Measurements from ENCODE around the gene PALD1. TPM values are rescaled to one million over a fixed set of nuclear protein-coding genes. Genes with fewer than 3 reads are reported as not detected.

Gene PALD1
- total RNA-seq, 3 donors from 2014 or later: 1.9 to 7.5 (median 5.9) TPM

DNA sequence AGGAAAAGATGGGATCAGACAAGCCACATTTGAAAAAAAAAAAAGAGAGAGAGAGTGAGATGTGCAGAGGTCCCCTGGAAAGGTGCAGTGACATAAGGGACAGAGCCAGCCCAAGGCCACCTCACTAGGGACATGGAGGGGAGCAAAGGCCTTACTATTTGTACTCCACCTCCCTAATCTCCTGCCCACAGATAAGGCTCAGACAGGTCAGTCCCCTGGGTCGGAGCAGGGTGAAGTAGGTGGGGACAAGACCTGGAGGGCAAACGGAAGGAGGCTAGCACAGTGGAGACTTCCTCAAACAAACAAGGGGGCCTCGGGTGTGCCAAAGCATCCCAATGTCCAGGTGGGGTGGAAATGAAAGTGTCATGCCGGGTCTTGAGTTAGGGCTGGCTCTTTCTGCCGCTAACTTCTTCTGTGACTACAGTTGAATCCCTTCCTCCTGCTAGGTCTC is 117.0 kb downstream of the PALD1 start:
- H3K9me3 ChIP-seq: no peaks in the 10 kb centered on the region
- H3K4me1 ChIP-seq: no peaks in the 10 kb centered on the region
- no peak overlapping the region for H3K4me3 ChIP-seq
- intact Hi-C loops (cut with DNase I; ENCODE audit: low total_unique reads): no loop called here
- H3K36me3 ChIP-seq: no peaks in the 10 kb centered on the region
- TF ChIP-seq, protein P1, sequence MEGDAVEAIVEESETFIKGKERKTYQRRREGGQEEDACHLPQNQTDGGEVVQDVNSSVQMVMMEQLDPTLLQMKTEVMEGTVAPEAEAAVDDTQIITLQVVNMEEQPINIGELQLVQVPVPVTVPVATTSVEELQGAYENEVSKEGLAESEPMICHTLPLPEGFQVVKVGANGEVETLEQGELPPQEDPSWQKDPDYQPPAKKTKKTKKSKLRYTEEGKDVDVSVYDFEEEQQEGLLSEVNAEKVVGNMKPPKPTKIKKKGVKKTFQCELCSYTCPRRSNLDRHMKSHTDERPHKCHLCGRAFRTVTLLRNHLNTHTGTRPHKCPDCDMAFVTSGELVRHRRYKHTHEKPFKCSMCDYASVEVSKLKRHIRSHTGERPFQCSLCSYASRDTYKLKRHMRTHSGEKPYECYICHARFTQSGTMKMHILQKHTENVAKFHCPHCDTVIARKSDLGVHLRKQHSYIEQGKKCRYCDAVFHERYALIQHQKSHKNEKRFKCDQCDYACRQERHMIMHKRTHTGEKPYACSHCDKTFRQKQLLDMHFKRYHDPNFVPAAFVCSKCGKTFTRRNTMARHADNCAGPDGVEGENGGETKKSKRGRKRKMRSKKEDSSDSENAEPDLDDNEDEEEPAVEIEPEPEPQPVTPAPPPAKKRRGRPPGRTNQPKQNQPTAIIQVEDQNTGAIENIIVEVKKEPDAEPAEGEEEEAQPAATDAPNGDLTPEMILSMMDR (IDR thresholded peaks at IDR 0.05): no peak
- no peak for TF ChIP-seq POLR2A (IDR thresholded peaks at IDR 0.05)
- no peak for TF ChIP-seq POLR2AphosphoS5 (IDR thresholded peaks at IDR 0.05)
- peak in 1 of 2 donors; percentile 5 for DNase-seq (ENCODE audit: low spot score in 2 of 2)
- H3K27ac ChIP-seq: no peak overlapping the region
- H3K27me3 ChIP-seq: no peaks in the 10 kb centered on the region

DNA sequence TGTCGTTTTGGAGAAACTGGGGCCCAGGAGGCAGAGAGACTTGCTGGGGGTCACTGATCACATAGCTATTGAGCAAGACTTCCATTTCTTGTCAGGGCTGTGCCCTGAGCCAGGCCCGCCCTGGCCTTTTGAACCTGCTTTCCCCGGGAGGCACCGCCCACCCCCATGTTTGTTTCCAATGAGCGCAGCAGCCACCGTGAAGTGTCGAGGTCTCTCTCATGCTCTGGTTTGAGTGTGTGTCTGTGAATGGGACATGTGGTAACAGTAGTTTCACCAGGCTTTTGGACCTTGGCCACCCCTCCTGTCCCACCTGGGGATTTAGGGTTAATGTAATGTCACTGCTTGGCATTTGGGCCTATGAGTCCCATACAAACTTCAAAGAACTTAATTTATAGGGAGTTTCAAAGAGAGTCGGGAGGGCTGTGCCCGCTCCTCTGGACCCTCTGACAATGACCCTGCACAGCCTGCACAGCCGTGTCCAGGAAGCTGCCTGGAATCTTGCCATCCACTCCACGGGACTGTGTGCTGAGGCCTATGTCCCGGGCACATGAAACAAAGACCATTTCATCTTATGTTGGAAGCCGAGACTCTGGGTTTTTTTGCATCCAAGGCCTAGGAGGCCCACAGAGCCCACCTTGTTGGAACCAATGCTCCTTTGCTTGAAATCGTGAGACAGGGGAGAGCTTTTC is 117.7 kb downstream of the PALD1 start:
- Histone ChIP-seq H3K4me1 (no peaks in the 10 kb centered on the region), H3K27me3 (no peaks in the 10 kb centered on the region), H3K27ac (no peak overlapping the region), H3K36me3 (no peaks in the 10 kb centered on the region), H3K9me3 (no peaks in the 10 kb centered on the region), H3K4me3 (no peak overlapping the region)
- intact Hi-C loops (cut with DNase I; ENCODE audit: low total_unique reads): no loop called here
- TF ChIP-seq, protein P1 (IDR thresholded peaks at IDR 0.05): no peak
- TF ChIP-seq POLR2AphosphoS5 (IDR thresholded peaks at IDR 0.05): no peak
- TF ChIP-seq POLR2A (IDR thresholded peaks at IDR 0.05): no peak
- DNase-seq (ENCODE audit: low spot score in 2 of 2): peak in 1 of 2 donors; percentile 12

DNA sequence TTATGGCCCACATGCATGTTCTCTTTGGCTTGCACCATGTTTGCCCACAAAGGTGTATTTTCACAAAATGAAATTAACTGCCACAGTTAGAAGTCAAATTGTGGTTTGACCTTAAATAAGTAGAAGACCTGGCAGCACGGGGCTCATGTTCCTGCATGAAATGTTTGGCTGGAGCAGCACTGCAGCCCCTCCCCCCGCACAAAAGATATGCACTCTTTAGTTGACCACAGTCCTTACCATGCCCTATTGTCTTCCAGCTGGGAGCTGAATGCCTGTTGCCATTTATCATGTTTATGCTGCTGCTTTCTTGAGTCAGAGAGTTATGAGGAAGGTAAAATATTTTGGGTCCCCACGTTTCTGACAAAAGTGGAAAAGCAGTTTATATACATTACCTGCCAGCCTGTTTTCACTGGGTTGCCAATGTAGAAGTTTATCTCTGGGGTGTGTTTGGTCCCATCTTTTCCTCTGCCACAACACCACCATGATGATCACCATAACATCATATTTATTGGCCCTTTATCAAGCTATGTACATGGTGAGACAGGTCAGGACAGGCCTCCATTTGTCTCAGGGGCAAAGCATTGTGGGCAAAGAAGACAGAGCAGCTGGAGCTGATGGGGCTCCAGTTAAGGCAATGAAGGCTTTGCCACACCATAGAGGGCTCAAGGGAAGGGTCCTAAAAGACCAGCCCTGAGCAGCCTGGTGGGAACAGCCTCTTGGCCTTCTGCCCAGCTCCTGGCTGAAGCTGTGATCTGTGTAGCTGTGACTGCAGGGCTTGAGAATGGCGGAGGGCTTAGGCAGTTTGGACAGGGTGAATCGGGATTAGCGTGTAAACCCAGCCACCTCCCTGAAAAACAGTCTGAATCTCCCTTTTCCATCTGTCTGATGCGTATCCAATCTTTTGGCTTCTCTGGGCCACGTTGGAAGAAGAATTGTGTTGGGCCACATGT is 118.6 kb downstream of the PALD1 start:
- Histone ChIP-seq H3K36me3 (no peaks in the 10 kb centered on the region), H3K4me1 (no peaks in the 10 kb centered on the region), H3K27me3 (no peaks in the 10 kb centered on the region), H3K27ac (no peak overlapping the region), H3K9me3 (no peaks in the 10 kb centered on the region), H3K4me3 (no peak overlapping the region)
- peak in 1 of 2 donors; percentile 12 for DNase-seq (ENCODE audit: low spot score in 2 of 2)
- intact Hi-C loops (cut with DNase I; ENCODE audit: low total_unique reads): no loop called here
- TF ChIP-seq POLR2A (IDR thresholded peaks at IDR 0.05) (no peak), POLR2AphosphoS5 (IDR thresholded peaks at IDR 0.05) (no peak)
- TF ChIP-seq, protein P1 (IDR thresholded peaks at IDR 0.05): no peak

DNA sequence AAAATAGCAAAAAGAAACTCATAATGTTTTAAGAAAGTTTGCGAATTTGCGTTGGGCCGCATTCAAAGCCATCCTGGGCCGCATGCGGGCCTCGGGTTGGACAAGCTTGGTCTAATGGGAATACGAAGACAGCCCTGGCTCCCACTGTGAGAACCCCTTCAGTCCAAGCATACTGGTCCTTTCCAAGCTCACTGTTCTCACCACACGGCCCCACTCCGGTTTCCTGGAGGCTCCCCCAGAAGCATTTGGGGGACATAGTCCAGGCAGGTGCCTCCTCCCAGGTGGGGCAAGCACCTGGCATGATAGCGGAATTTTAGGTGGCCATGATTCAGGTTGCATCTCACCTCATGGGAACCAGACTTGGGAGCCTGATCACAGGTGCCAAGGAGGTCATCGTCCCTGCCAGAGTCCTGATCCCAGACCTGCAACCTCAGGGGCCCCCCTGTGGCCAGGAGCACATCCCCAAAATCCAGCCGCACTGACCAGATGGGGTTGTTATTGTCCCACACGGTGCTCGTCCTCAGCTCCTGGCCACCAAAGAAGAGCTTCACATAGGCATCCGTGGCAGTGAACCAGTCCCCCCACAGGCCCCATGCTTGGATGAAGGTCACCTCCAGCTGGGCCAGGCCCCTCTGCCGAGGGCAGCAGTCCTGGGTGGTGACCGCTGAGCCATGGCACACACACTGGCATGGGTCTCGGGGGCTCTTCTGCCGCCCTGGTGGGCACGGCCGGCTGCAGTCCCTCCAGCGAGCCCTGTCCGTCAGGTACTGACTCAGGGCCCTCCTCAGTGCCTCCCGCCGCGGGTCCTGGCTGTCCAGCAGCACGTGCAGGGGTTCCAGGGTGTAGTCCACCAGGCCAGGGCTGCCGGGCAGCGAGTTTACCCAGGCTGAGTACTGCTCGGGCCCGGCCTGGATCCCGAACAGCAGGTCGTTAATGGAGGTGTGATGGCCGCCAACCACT is 119.6 kb downstream of the PALD1 start:
- no peaks in the 10 kb centered on the region for H3K9me3 ChIP-seq
- H3K4me3 ChIP-seq: no peak overlapping the region
- H3K4me1 ChIP-seq: no peaks in the 10 kb centered on the region
- H3K27me3 ChIP-seq: no peaks in the 10 kb centered on the region
- H3K36me3 ChIP-seq: no peaks in the 10 kb centered on the region
- intact Hi-C loops (cut with DNase I; ENCODE audit: low total_unique reads): no loop called here
- TF ChIP-seq, protein P1 (IDR thresholded peaks at IDR 0.05): no peak
- TF ChIP-seq POLR2A (IDR thresholded peaks at IDR 0.05) (no peak), POLR2AphosphoS5 (IDR thresholded peaks at IDR 0.05) (no peak)
- no peak overlapping the region for H3K27ac ChIP-seq
- DNase-seq (ENCODE audit: low spot score in 2 of 2): peak in 1 of 2 donors; percentile 9

Data from breast epithelium (tissue), 4 donors.